ENCODE data around the gene NUP210. TPM values are rescaled to one million over a fixed set of nuclear protein-coding genes. Genes with fewer than 3 reads are reported as not detected.
A peak's percentile ranks its signal among the peaks of the same experiment; 100 is the strongest.
"Not testable (repeated sequence)": the region's sequence is repeated elsewhere in the genome, so short reads cannot be mapped to it uniquely, and the experiment has no call there.

NUP210 gene
- total and polyA plus RNA-seq, 3 donors from 2014 or later = 26.2 to 44.0 (median 37.4) TPM

GRCh38 chr3:13457593-13457992, 37.5 kb upstream of the NUP210 start:
- H3K9me3 ChIP-seq = no peaks in the 10 kb centered on the region
- intact Hi-C loops (cut with DNase I; ENCODE audit: low total_unique reads) = no loop called here
- H3K27me3 ChIP-seq = no peaks in the 10 kb centered on the region
- H3K36me3 ChIP-seq (ENCODE audit: low read depth, missing control alignments) = no peaks in the 10 kb centered on the region
- 77 to 79% methylated on average over 4 of the region's 4 CpGs for WGBS, 2 donors
- H3K27ac ChIP-seq = no peak overlapping the region
- peaks cover 7% of the 10 kb centered on the region for H3K4me1 ChIP-seq
- no peak for DNase-seq
- no peak overlapping the region for H3K4me3 ChIP-seq
- TF ChIP-seq CTCF (IDR thresholded peaks at IDR 0.05) (no peak), POLR2A (IDR thresholded peaks at IDR 0.05) (no peak)

- 73% methylated on average over 6 of the region's 6 CpGs for WGBS, 2 donors
- H3K4me1 ChIP-seq = peaks cover 10% of the 10 kb centered on the region
- no peaks in the 10 kb centered on the region for H3K36me3 ChIP-seq (ENCODE audit: low read depth, missing control alignments)
- H3K4me3 ChIP-seq = no peak overlapping the region
- H3K9me3 ChIP-seq = no peaks in the 10 kb centered on the region
- no peak for TF ChIP-seq POLR2A (IDR thresholded peaks at IDR 0.05)
- no peak for TF ChIP-seq CTCF (IDR thresholded peaks at IDR 0.05)
- no peaks in the 10 kb centered on the region for H3K27me3 ChIP-seq
- H3K27ac ChIP-seq = peak overlapping the region in 1 of 2 donors; percentile 65
- intact Hi-C loops (cut with DNase I; ENCODE audit: low total_unique reads) = no loop called here
- DNase-seq = no peak
These were observed 35.5 kb upstream of the NUP210 start for GRCh38 chr3:13455644-13456043.

DNA sequence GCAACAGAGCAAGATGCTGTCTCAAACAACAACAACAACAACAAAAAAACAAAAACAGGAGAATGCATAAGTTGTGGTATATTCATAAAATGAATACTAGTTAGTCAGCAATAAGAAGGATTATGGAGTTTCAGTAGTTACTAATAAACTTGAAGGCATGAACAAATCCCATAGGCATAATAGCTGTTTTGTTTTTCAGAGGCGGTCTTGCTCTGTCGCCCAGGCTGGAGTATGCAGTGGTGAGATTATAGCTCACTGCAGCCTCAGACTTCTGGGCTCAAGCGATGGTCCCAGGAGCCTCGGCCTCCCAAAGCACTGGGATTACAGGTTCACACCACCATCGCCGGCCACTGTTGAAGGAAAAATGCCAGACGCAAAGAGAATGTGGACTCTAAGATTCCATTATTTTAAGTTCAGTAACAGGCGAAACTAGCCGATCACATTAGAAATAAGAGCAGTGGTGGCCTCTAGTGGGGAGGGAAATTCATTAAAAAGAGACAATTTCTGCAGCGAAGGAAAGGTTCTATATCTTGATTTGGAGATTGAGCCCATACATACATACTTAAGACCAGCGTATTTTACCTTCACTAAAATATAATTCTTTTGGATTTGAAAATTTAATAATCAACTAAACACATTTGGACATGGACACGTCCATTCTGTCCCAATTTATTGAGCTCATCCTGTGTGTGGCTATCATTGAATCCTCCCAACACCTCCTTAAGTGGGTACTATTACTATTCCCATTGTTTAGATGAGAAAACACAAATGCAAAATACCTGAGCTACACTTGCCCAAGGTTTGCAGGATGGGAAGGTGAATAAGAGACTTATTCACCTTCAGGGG, 32.6 kb upstream of the NUP210 start:
- Histone ChIP-seq H3K9me3 (no peaks in the 10 kb centered on the region), H3K36me3 (ENCODE audit: low read depth, missing control alignments) (no peaks in the 10 kb centered on the region), H3K4me3 (peak overlapping the region; percentile 53 to 64), H3K4me1 (peaks cover 10% of the 10 kb centered on the region), H3K27me3 (no peaks in the 10 kb centered on the region), H3K27ac (peak overlapping the region; percentile 86 to 94)
- intact Hi-C loops (cut with DNase I; ENCODE audit: low total_unique reads) = no loop called here
- WGBS, 2 donors = 12% methylated on average over 12 of the region's 12 CpGs
- TF ChIP-seq POLR2A (IDR thresholded peaks at IDR 0.05) (no peak), CTCF (IDR thresholded peaks at IDR 0.05) (peak; percentile 38 to 76 (median 67))
- peak; percentile 57 for DNase-seq

GRCh38 chr3:13451301-13451673, 31.2 kb upstream of the NUP210 start:
- WGBS, 2 donors = 2 to 4% methylated on average over 7 of the region's 7 CpGs

GRCh38 chr3:13442882-13443281, 22.8 kb upstream of the NUP210 start:
- H3K27me3 ChIP-seq; H3K4me3 ChIP-seq; H3K36me3 ChIP-seq (ENCODE audit: low read depth, missing control alignments); H3K9me3 ChIP-seq; DNase-seq; intact Hi-C loops (cut with DNase I; ENCODE audit: low total_unique reads); H3K4me1 ChIP-seq; H3K27ac ChIP-seq: not testable (repeated sequence)
- 93 to 97% methylated on average over 2 of the region's 2 CpGs for WGBS, 2 donors

More at GRCh38 chr3:13451301-13451673, 31.2 kb upstream of the NUP210 start:
- no peaks in the 10 kb centered on the region for H3K27me3 ChIP-seq
- TF ChIP-seq CTCF (IDR thresholded peaks at IDR 0.05) (no peak), POLR2A (IDR thresholded peaks at IDR 0.05) (no peak)
- H3K27ac ChIP-seq = peak overlapping the region in 1 of 2 donors; percentile 86
- peak overlapping the region; percentile 53 to 64 for H3K4me3 ChIP-seq
- intact Hi-C loops (cut with DNase I; ENCODE audit: low total_unique reads) = no loop called here
- no peaks in the 10 kb centered on the region for H3K36me3 ChIP-seq (ENCODE audit: low read depth, missing control alignments)
- DNase-seq = peak; percentile 45
- peaks cover 10% of the 10 kb centered on the region for H3K4me1 ChIP-seq
- H3K9me3 ChIP-seq = no peaks in the 10 kb centered on the region

Data from testis (tissue), 3 donors.